H1 (cell line): Measurements from ENCODE around the gene HEATR5A. TPM values are rescaled to one million over a fixed set of nuclear protein-coding genes. Genes with fewer than 3 reads are reported as not detected.

Experiments used
- CTCF ChIA-PET: fragments of 300-600 bp; sonication (Branson Sonifier 250); formaldehyde crosslinking; loops from one replicate; lab custom pipeline; 2021; ENCODE audit not compliant: partially characterized antibody; lab: Charles Lee
- POLR2A ChIA-PET: fragments of 300-600 bp; sonication (Branson Sonifier 250); formaldehyde crosslinking; loops from one replicate; lab custom pipeline; 2021; ENCODE audit warnings: inconsistent platforms; ENCODE audit not compliant: partially characterized antibody; lab: Charles Lee
- DNase-seq, 2 experiments: peaks; one replicate each; pipeline versions ENCODE4 v3.0.0 to v3.0.0-alpha.2; 2010 to 2022; ENCODE audit warnings: low spot score in 2 of 2, low read depth in 1 of 2, mixed read lengths in 1 of 2
- FAIRE-seq: peaks from 2 replicates; lab custom pipeline; 2011; peaks lifted over from hg19 to GRCh38; lab: Jason Lieb, UNC
- H2AFZ ChIP-seq: 2 replicates; pipeline ENCODE4 v1.8.1; 2012; ENCODE audit warnings: low read length, inconsistent platforms
- H2AK5ac ChIP-seq: 2 replicates; pipeline ENCODE4 v1.6.1; 2013; ENCODE audit warnings: low read depth, low read length
- H2BK120ac ChIP-seq: replicated peaks from 2 replicates; pipeline ENCODE3; 2013; ENCODE audit warnings: low read depth, low read length, inconsistent platforms
- H2BK12ac ChIP-seq: 2 replicates; pipeline ENCODE4 v1.6.1; 2013; ENCODE audit warnings: low read depth, low read length
- H2BK15ac ChIP-seq: 2 replicates; pipeline ENCODE4 v1.6.1; 2013; ENCODE audit warnings: low read length
- H2BK20ac ChIP-seq: 2 replicates; pipeline ENCODE4 v1.6.1; 2013; ENCODE audit warnings: low read length
- H2BK5ac ChIP-seq: 2 replicates; pipeline ENCODE4 v1.6.1; 2013; ENCODE audit warnings: low read depth, low read length
- H3K14ac ChIP-seq: 2 replicates; pipeline ENCODE4 v1.6.1; 2013; ENCODE audit warnings: inconsistent platforms; ENCODE audit not compliant: insufficient read length
- H3K18ac ChIP-seq: 2 replicates; pipeline ENCODE4 v1.6.1; 2013; ENCODE audit warnings: low read length; ENCODE audit errors: extremely low read depth
- H3K23ac ChIP-seq: 2 replicates; pipeline ENCODE4 v1.6.1; 2013; ENCODE audit warnings: inconsistent platforms; ENCODE audit not compliant: insufficient read length
- H3K23me2 ChIP-seq: 2 replicates; pipeline ENCODE4 v1.6.1; 2013; ENCODE audit warnings: low read depth, low read length
- H3K27ac ChIP-seq: 2 replicates; pipeline ENCODE4 v1.6.1; 2011; ENCODE audit warnings: low read depth, low read length, inconsistent platforms
- H3K27me3 ChIP-seq, 4 experiments: replicated peaks in 1 of 4; 1 replicate in 1 of 4; 2 replicates in 3 of 4; pipeline versions ENCODE4 v1.6.1 to v1.8.1; 2011 to 2013; ENCODE audit warnings: low read length in 3 of 4, mild to moderate bottlenecking in 3 of 4, inconsistent platforms in 2 of 4, mixed read lengths in 2 of 4, moderate library complexity in 1 of 4; ENCODE audit not compliant: control insufficient read depth in 3 of 4, insufficient read depth in 3 of 4; ENCODE audit errors: extremely low read depth in 1 of 4
- H3K36me3 ChIP-seq, 4 experiments: 2 replicates each; pipeline versions ENCODE4 v1.6.1 to v1.8.1; 2011 to 2013; ENCODE audit warnings: mild to moderate bottlenecking in 4 of 4, low read length in 3 of 4, moderate library complexity in 2 of 4, control low read depth in 1 of 4, inconsistent platforms in 1 of 4; ENCODE audit not compliant: insufficient read depth in 4 of 4, control insufficient read depth in 2 of 4
- H3K4ac ChIP-seq: replicated peaks from 2 replicates; pipeline ENCODE3; 2013; ENCODE audit warnings: low read length, low read depth, mixed read lengths, inconsistent platforms; ENCODE audit not compliant: insufficient read length
- H3K4me1 ChIP-seq, 4 experiments: replicated peaks in 1 of 4; 1 replicate in 1 of 4; 2 replicates in 3 of 4; pipeline versions ENCODE4 v1.6.1 to v1.8.1; 2011 to 2013; ENCODE audit warnings: low read length in 3 of 4, inconsistent platforms in 2 of 4, mixed read lengths in 1 of 4; ENCODE audit not compliant: insufficient read depth in 4 of 4, control insufficient read depth in 3 of 4
- H3K4me2 ChIP-seq, 2 experiments: 2 replicates each; pipeline versions ENCODE4 v1.6.1 to v1.8.1; 2011 to 2013; ENCODE audit warnings: low read depth in 2 of 2, low read length in 2 of 2, control low read depth in 1 of 2, inconsistent platforms in 1 of 2, mild to moderate bottlenecking in 1 of 2; ENCODE audit not compliant: insufficient read depth in 1 of 2
- H3K4me3 ChIP-seq, 4 experiments: fragments of 200-600, 300-600 bp in 1 of 4; sonication (generic), shearing (Covaris generic), sonication (Bioruptor Twin) in 1 of 4; 2 replicates each; pipeline versions ENCODE4 v1.5.1 to v1.8.1; 2011 to 2016; ENCODE audit warnings: low read length in 4 of 4, low read depth in 3 of 4, control low read depth in 2 of 4, inconsistent platforms in 2 of 4, mild to moderate bottlenecking in 2 of 4, mixed read lengths in 1 of 4, moderate library complexity in 1 of 4; ENCODE audit not compliant: insufficient read depth in 2 of 4; ENCODE audit errors: extremely low read depth in 1 of 4
- H3K56ac ChIP-seq: replicated peaks from 2 replicates; pipeline ENCODE3; 2013; ENCODE audit warnings: low read depth, mild to moderate bottlenecking, mixed read lengths, low read length, inconsistent platforms; ENCODE audit not compliant: insufficient read length
- H3K79me1 ChIP-seq: 2 replicates; pipeline ENCODE4 v1.6.1; 2013; ENCODE audit warnings: low read depth, low read length, control low read depth
- H3K79me2 ChIP-seq, 2 experiments: 2 replicates each; pipeline versions ENCODE4 v1.6.1 to v1.8.1; 2012 to 2013; ENCODE audit warnings: low read length in 2 of 2, mild to moderate bottlenecking in 2 of 2, inconsistent platforms in 1 of 2; ENCODE audit not compliant: insufficient read depth in 2 of 2, control insufficient read depth in 1 of 2
- H3K9ac ChIP-seq, 4 experiments: replicated peaks in 1 of 4; 1 replicate in 1 of 4; 2 replicates in 3 of 4; pipeline versions ENCODE4 v1.6.1 to v1.8.1; 2011 to 2013; ENCODE audit warnings: low read depth in 3 of 4, low read length in 3 of 4, control low read depth in 2 of 4, mild to moderate bottlenecking in 2 of 4, moderate library complexity in 2 of 4, inconsistent platforms in 1 of 4; ENCODE audit errors: extremely low read depth in 1 of 4
- H3K9me3 ChIP-seq, 2 experiments: 2 replicates each; pipeline versions ENCODE4 v1.6.1 to v1.8.1; 2012 to 2013; ENCODE audit warnings: mild to moderate bottlenecking in 2 of 2, moderate library complexity in 2 of 2, control low read depth in 1 of 2, inconsistent platforms in 1 of 2, low read depth in 1 of 2, low read length in 1 of 2, mixed read lengths in 1 of 2; ENCODE audit not compliant: insufficient read depth in 2 of 2
- H4K20me1 ChIP-seq, 2 experiments: replicated peaks in 1 of 2; 2 replicates each; pipeline versions ENCODE3 to v1.8.1; 2011 to 2013; ENCODE audit warnings: inconsistent platforms in 2 of 2, low read length in 2 of 2, mild to moderate bottlenecking in 1 of 2; ENCODE audit not compliant: insufficient read depth in 2 of 2, control insufficient read depth in 1 of 2
- H4K5ac ChIP-seq: 2 replicates; pipeline ENCODE4 v1.6.1; 2013; ENCODE audit warnings: low read length, low read depth, mixed read lengths, inconsistent platforms; ENCODE audit not compliant: insufficient read length
- H4K8ac ChIP-seq: 2 replicates; pipeline ENCODE4 v1.8.0; 2013; ENCODE audit warnings: mild to moderate bottlenecking, moderate library complexity, low read length, inconsistent platforms; ENCODE audit not compliant: insufficient read depth; ENCODE audit errors: extremely low read depth
- H4K91ac ChIP-seq: replicated peaks from 2 replicates; pipeline ENCODE3; 2013; ENCODE audit warnings: low read length, mixed read lengths, inconsistent platforms; ENCODE audit not compliant: insufficient read length
- ASH2L ChIP-seq: fragments of 200-600, 300-600 bp; sonication (generic); IDR thresholded peaks from one replicate; pipeline ENCODE4 v1.7.1; 2017; ENCODE audit warnings: low read length
- CBX5 ChIP-seq: fragments of 300-800, 300-1000 bp; sonication (generic); IDR thresholded peaks from 2 replicates; pipeline ENCODE4 v1.7.1; 2016; ENCODE audit warnings: antibody characterized with exemption, low read length, low read depth
- CHD1 ChIP-seq: IDR thresholded peaks from 2 replicates; pipeline ENCODE4 v1.6.1; 2012; ENCODE audit warnings: low read depth, low read length, improper control_type of control experiment
- EP300 ChIP-seq, 2 experiments: IDR thresholded peaks; 1 replicate in 1 of 2; 2 replicates in 1 of 2; pipeline ENCODE4 v1.6.1; 2011 to 2012; ENCODE audit warnings: low read depth in 2 of 2, low read length in 2 of 2, mild to moderate bottlenecking in 2 of 2, borderline replicate concordance in 1 of 2, inconsistent platforms in 1 of 2, moderate library complexity in 1 of 2
- KDM5A ChIP-seq: fragments of 200-600 bp; IDR thresholded peaks from 2 replicates; pipeline ENCODE4 v1.7.1; 2012; ENCODE audit warnings: mild to moderate bottlenecking, low read length, inconsistent platforms, mixed read lengths
- POLR2AphosphoS5 ChIP-seq: IDR thresholded peaks from 2 replicates; pipeline ENCODE4 v1.6.1; 2011; ENCODE audit warnings: low read depth, low read length
- WGBS, 2 experiments: shearing (Covaris generic) in 1 of 2; methylation state at CpG; one replicate each; pipeline versions ENCODE4 v1.1.6 to v1.1.7; 2013 to 2015; ENCODE audit warnings: low lambda C conversion rate in 2 of 2, mixed read lengths in 2 of 2, inconsistent platforms in 1 of 2, low coverage in 1 of 2, missing lambda C conversion rate in 1 of 2; ENCODE audit not compliant: insufficient replicate concordance in 2 of 2, insufficient coverage in 1 of 2, insufficient read length in 1 of 2; ENCODE audit errors: extremely low coverage in 1 of 2, missing lambda C conversion rate in 1 of 2; 5-methylcytosine and 5-hydroxymethylcytosine counted together
- polyA plus RNA-seq, 7 experiments: library from polyadenylated mRNA; depleted of rRNA in 3 of 7; stranded (reverse) in 5 of 7; unstranded in 2 of 7; fragments of >200 nt in 5 of 7; fragments of 200-250 nt in 2 of 7; gene quantifications; 1 replicate in 5 of 7; 2 replicates in 1 of 7; 4 replicates in 1 of 7; pipeline versions ENCODE4 v1.2.1 to v1.2.3, GENCODE V29; 2011 to 2013; ENCODE audit warnings: missing spikeins in 2 of 7, mixed read lengths in 2 of 7
- total RNA-seq: library from RNA; stranded (reverse); fragmentation: NEBNext Ultra II Directional; extraction: Animal tissue kit (Norgen Biotek cat#: 25700); gene quantifications from 2 replicates; pipeline ENCODE4 v1.2.1, GENCODE V29; 2021

Gene HEATR5A
- total and polyA plus RNA-seq, 2 of the 8 experiments (the other 6 are each of a cell fraction or from before 2014, with no cell fraction given), result 9.0 to 36.2 TPM

DNA sequence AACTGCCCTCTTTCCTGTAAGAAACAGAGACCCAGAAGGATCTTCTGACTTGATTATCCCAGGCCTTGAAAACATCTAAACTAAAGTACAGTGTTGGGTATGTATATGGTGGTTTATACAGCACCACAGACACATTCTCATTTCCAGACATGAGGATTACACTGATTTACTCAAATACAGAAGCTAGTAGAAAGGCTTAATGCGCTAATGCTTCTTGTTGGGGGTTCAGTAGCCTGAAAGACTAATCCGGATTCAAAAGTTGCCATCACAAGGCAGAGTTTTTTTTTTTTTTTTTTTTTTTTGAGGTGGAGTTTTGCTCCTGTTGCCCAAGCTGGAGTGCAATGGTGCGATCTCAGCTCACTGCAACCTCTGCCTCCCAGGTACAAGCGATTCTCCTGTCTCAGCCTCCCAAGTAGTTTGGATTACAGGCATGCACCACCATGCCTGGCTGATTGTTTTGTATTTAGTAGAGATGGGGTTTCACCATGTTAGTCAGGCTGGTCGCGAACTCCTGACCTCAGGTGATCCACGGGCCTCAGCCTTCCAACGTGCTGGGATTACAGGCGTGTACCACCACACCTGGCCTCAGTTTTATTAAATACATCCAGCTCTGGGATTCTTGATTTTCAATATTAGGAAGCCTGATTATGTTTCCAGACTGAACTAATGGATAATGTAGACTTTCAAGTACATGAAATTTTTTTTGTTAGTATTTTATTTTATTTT lies 166.4 kb downstream of the HEATR5A start:
- Histone ChIP-seq H3K27ac (no peak overlapping the region), H3K4me1 (no peaks in the 10 kb centered on the region), H3K23me2 (no peaks in the 10 kb centered on the region), H4K8ac (no peak overlapping the region), H3K18ac (no peak overlapping the region), H4K91ac (no peak overlapping the region), H2AK5ac (no peak overlapping the region), H2BK120ac (no peak overlapping the region), H3K9me3 (no peaks in the 10 kb centered on the region), H3K27me3 (no peaks in the 10 kb centered on the region), H2AFZ (no peak overlapping the region), H3K23ac (no peak overlapping the region), H4K5ac (no peak overlapping the region), H3K79me2 (no peaks in the 10 kb centered on the region), H2BK12ac (no peak overlapping the region), H3K9ac (no peak overlapping the region), H4K20me1 (no peaks in the 10 kb centered on the region), H2BK5ac (no peak overlapping the region), H3K56ac (no peak overlapping the region), H3K4me3 (no peak overlapping the region), H3K36me3 (no peaks in the 10 kb centered on the region), H3K4me2 (no peak overlapping the region), H3K14ac (no peak overlapping the region), H2BK20ac (no peak overlapping the region), H3K79me1 (no peaks in the 10 kb centered on the region), H2BK15ac (no peak overlapping the region), H3K4ac (no peak overlapping the region)
- no peak for DNase-seq
- ChIA-PET CTCF (interaction anchor here (0.6 kb wide), 1 partner anchor 135 kb away, joined by 3 read pairs; no protein-coding TSS in a partner anchor), POLR2A (interaction anchor here (1.0 kb wide), 1 partner anchor 9 kb away, joined by 3 read pairs; no protein-coding TSS in a partner anchor)
- TF ChIP-seq POLR2AphosphoS5 (no peak), CBX5 (no peak), ASH2L (no peak), CHD1 (no peak), EP300 (IDR thresholded peaks at IDR 0.05; ENCODE audit: borderline replicate concordance in 1 of 2, low read depth in 2 of 2, low read length in 2 of 2) (no peak), KDM5A (no peak)
- no peak for FAIRE-seq
- WGBS, 2 experiments, result 94% methylated on average over 9 of the region's 9 CpGs; no CpG with 5 or more reads in 1 of the 2 experiments
